DMS53 treated with DMSO at 0.1 percent for 48 hours (cell line): ENCODE measurements around the gene TBX2.
"Not testable (repeated sequence)": the region's sequence is repeated elsewhere in the genome, so short reads cannot be mapped to it uniquely, and the experiment has no call there.

Source experiments
- DNase-seq: peaks from one replicate; lab custom pipeline; 2025; ENCODE audit not compliant: unreplicated experiment; lab: John Stamatoyannopoulos, UW

TBX2 gene

DNA sequence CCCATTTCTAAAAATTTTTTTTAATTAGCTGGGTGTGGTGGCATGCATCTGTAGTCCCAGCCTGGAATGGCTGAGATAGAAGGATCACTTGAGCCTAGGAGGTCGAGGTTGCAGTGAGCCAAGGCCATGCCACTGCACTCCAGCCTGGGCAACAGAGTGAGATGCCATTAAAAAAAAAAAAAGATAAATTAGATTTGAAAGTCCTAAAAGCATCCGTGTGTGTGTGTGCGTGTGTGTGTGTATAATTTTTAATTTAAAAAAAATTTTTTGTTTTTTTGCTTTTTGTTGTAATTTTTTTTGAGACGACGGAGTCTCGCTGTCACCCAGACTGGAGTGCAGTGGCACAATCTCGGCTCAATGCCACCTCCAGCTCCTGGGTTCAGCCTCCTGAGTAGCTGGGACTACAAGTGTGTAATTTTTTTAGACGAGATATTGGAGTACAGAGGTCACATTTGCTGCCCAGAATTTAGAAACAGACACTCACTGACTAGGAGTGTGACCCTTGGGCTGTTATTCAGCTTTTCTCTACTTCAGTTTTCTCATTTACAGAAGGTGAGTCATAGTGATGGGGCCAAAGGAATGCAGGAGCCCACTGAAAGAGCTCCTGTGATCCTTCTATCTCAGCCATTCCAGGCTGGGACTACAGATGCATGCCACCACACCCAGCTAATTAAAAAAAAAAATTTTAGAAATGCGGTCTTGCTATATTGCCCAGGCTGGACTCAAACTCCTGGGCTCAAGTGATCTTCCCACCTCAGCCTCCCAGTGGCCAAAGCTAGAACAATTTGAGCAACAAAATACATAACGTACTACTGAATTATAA, 27.1 kb downstream of the TBX2 start:
- no peak for DNase-seq

- DNase-seq = no peak
Observed at GRCh38 chr17:61427567-61427966, 27.9 kb downstream of the TBX2 start.

- DNase-seq = no peak
Observed at GRCh38 chr17:61429274-61429673, 29.6 kb downstream of the TBX2 start.

DNA sequence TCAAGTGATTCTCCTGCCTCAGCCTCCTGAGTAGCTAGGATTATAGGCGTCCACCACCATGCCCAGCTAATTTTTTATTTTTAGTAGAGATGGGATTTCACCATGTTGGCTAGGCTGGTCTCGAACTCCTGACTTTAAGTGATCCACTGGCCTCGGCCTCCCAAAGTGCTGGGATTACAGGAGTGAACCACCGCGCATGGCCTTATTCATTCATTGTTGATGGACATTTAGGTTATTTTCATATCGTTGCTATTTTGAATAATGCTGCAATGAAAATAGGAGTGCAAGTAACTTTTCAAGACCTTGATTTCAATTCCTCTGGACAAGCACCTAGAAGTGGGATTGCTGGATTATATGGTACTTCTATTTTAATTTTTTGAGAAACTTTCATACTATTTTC, 30.2 kb downstream of the TBX2 start:
- not testable (repeated sequence) for DNase-seq

- DNase-seq = no peak
Observed at GRCh38 chr17:61431594-61432311, 32.1 kb downstream of the TBX2 start.

DNA sequence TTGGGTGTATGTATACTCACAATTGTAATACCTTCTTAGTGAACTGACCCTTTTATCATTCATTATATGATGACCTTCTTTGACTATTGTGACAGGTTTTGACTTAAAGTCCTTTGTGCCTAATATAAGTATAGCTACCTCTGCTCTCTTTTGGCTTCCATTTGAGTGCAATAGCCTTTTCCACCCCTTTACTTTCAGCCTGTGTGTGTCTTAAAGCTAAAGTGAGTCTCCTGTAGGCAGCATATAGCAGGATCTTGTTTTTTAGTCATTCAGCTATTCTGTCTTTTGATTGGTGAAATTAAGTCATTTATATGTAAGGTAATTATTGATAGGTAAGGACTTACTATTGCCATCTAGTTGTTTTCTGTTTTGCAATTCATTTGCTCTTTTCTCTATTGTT, 36.6 kb downstream of the TBX2 start:
- DNase-seq = no peak

GRCh38 chr17:61436995-61437704, 37.5 kb downstream of the TBX2 start:
- no peak for DNase-seq

DNA sequence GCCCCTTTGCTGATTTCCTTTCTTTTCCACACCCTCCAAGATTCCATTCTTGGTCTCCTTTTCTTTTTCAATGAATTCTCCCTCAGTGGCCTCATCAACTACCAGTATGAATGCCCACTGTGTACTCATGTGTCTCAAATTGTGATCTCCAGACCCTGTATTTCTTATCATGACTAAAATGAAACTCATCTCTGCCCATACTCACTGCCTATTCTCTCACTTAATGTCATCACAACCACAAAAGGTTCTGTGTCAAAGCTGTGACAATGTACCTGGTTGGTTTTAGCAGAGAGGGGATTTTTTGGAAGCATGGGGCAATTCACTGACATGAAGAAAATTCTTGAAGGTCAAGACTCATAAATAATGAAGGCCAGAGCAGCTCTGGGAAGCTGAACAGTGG, 41.1 kb downstream of the TBX2 start:
- DNase-seq = no peak

GRCh38 chr17:61441507-61441906, 41.9 kb downstream of the TBX2 start:
- DNase-seq = not testable (repeated sequence)

DNA sequence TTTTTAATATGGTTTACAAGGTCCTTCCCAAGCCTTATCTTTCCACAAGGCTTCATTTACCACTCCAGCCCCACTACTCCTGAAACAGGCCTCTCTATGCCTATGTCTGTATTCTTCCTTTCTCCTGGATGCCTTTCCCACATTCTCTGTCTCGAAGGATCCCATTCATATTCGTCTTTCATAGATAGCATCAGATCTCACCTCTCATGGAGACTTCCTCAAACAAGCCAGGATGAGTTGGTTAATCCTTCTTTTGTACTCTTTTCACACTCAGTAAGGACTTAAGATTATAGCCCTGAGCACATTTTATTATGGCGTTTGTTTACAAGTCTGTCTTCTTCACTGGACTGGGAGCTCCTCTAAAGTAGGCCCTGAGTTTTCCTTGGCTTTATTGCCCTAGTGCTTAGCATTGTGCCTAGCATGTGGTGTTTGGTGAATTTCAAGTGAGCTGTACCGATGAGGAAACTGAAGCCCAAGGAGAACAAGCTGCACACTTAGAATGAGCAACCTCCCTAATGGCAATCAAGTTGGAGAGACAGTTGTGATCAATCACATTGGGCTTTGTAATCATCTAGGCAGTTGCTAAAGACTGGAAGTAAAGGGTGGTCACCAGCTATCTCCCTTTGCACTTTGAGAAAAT, 42.6 kb downstream of the TBX2 start:
- no peak for DNase-seq

GRCh38 chr17:61442878-61443474, 43.3 kb downstream of the TBX2 start:
- DNase-seq = no peak

GRCh38 chr17:61443475-61443882, 43.8 kb downstream of the TBX2 start:
- DNase-seq = no peak

GRCh38 chr17:61444075-61444474, 44.4 kb downstream of the TBX2 start:
- no peak for DNase-seq

DNA sequence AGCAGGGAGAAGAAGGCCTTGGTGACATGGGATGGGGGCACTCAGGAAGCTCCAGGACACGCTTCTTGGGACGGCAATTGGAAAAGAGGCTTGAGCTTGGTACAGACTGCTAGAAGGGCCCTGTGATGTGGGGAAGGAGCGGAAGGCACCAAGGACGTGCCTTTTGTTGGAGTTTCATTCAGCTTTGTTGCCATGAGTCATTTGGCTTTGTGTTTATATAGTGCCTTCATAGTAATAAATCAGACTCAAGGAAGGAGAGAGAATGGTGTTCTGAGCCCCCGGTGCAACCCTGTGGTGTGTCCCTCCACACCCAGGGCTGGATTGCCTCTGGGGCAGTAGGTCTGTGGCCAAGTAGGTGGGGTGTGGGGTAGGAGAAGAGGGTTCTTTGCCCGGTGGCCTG, 45.2 kb downstream of the TBX2 start:
- DNase-seq = no peak

GRCh38 chr17:61447358-61447757, 47.7 kb downstream of the TBX2 start:
- DNase-seq = no peak

- DNase-seq = no peak
Observed at GRCh38 chr17:61448042-61448441, 48.4 kb downstream of the TBX2 start.

DNA sequence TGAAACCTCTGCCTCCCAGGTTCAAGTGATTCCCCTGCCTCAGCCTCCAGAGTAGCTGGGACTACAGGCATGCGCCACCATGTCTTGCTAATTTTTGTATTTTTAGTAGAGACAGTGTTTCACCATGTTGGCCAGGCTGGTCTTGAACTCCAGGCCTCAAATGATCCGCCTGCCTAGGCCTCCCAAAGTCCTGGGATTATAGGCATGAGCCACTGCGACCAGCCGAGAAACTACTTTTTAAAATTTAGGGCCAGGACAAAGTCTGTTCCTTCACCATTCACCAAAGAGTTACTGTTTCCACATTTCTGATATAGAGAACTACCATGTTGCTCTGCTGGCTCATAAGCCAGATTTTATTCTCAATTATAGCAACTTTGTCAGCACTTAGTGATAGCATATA, 49.5 kb downstream of the TBX2 start:
- DNase-seq = not testable (repeated sequence)

DNA sequence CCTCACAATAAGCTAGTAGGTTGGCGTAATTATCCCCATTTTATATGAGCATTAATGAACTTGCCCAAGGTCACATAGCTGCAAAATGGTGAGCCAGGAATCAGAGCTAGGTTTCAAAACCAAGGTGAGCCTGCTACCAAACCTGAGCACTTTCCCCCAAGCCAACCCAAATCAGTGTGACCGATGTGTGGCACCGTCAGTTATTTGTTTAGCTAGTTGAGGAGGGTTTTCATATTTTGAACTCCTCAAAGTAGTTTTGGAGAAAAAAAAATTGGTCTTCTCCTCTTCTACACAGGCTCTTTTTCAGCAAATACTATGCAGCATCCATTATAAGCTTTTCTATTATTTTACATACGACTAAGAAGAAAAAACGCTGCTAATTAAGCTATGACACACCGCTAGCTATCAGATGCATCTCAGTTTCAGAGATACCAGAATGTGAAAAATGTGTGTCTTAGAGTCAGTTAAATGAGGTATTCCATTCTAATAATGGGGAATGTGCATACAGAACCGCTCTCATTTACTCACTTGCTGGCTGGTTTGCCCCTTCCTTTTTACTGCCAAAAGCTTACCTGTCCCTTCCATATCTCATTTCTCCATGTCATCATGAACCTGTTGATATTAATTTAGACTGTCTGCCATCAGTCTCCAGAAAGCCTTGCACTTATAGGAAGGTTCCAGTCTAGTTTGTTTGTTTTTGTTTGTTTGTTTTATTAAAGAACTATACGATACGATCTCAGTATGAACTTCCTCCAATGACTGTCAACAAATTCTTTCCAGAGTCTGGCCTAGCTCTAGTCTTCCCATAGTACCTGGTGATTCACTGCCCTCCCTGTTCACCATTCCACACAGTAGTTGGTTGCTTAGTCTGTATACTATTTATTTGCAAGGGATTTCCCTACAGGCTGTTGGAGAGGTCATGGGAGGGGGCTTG, 50.3 kb downstream of the TBX2 start:
- DNase-seq = no peak

DNA sequence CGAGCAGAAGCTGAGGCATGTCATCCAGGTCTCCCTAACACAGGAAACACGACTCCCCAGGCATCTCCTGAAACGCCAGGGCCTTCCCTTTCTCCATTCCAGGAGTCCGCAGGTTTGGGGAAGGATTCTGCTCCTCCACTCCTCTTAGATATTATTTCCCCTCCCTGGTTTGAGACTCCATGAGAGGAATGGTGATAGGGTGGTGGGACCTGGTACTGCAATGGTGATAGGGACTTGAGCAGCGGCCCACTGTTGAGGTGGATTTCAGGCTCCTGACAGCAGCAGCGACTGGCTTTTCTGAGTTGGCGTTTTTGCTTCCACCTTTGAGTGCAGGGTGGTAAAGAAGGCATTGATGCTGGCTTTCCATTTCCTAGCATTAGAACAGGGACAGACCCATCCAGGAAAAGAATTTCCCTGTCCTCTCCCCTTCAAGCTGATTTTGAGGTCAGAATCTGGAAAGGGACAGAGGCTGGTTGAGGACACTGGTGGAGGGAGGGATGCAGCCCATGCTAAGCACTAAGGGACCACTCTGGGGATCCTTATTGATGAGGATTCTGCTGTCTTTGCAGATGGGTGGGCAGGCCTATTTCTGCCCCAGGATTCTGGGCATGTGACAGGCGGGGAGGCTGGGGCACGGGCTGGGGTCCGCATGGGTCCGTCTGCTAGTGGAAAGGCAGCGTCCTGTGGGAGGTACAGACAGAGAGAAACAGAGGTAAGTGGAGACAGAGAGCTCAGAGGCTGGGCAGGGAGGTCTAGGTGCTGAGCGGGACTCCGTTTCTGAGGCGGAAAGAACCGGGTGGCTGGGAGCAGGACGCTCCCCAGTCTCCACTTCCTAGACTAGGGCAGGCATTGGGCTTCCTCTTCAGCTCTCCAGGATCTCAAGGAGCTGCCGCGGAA, 51.2 kb downstream of the TBX2 start:
- DNase-seq = no peak
